ENCODE measurements around the gene WDR41. TPM values are rescaled to one million over a fixed set of nuclear protein-coding genes. Genes with fewer than 3 reads are reported as not detected.
"Not testable (repeated sequence)": the region's sequence is repeated elsewhere in the genome, so short reads cannot be mapped to it uniquely, and the experiment has no call there.

WDR41 gene
- total RNA-seq, 1 donor from 2014 or later: 59.6 TPM

DNA sequence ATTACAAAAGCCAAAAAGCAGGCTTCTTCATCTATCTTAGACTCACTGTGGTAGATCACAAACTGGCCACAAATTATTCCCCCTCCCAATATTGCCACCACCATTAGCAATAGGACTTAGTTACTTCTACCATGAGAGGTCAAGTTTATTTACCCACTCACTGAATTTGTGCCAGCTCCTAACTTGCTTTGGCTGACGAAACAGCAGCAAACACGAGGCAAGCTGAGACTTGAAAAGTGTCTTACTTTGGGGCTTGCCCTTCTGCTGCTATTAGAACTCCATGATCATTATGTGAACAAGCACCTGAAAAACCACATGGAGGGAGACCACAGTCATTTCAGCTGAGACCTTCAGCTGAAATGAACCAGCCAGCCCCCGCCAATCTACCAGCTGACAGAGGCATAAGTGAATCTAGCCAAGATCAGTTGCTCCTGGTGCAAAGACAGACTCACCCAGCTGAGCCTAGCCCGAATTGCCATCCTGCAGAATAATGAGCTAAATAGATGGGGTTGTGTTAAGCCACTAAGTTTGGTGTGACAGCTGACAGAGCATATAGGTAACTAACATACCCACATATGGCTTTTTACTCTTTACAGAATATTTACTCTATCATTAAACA is 5.7 kb downstream of the WDR41 start:
- peaks cover 46% of the 10 kb centered on the region for H3K36me3 Mint-ChIP-seq
- no peaks in the 10 kb centered on the region for H3K27me3 Mint-ChIP-seq
- no peaks in the 10 kb centered on the region for H3K9me3 Mint-ChIP-seq
- no peak overlapping the region for H3K4me3 Mint-ChIP-seq
- peaks cover 17% of the 10 kb centered on the region for H3K4me1 Mint-ChIP-seq (ENCODE audit: unreplicated experiment)
- H3K27ac Mint-ChIP-seq: no peak overlapping the region
- TF ChIP-seq, protein P1, sequence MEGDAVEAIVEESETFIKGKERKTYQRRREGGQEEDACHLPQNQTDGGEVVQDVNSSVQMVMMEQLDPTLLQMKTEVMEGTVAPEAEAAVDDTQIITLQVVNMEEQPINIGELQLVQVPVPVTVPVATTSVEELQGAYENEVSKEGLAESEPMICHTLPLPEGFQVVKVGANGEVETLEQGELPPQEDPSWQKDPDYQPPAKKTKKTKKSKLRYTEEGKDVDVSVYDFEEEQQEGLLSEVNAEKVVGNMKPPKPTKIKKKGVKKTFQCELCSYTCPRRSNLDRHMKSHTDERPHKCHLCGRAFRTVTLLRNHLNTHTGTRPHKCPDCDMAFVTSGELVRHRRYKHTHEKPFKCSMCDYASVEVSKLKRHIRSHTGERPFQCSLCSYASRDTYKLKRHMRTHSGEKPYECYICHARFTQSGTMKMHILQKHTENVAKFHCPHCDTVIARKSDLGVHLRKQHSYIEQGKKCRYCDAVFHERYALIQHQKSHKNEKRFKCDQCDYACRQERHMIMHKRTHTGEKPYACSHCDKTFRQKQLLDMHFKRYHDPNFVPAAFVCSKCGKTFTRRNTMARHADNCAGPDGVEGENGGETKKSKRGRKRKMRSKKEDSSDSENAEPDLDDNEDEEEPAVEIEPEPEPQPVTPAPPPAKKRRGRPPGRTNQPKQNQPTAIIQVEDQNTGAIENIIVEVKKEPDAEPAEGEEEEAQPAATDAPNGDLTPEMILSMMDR (conservative IDR thresholded peaks at IDR 0.05): no peak
- no peak for DNase-seq (ENCODE audit: extremely low spot score, unreplicated experiment)

DNA sequence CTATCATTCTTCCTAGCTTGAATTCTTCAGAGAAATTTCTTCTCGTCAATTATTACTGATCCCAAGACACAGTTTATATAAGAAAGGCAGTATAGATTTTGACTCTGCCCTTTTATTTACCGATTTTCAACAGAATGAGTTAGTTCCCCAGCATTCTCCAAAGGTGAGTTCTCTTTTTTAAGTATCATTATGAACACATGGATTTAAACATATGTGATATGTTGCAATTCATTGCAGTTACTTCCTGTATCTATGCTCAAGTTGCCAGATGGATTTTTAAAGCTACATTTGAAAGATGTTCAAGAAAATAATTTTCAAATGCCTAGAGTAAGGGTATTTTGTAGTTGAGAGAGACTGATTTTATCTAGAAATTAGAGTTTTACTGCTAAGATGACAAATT is 8.4 kb downstream of the WDR41 start:
- Mint-ChIP-seq H3K9me3 (no peaks in the 10 kb centered on the region), H3K4me3 (no peak overlapping the region), H3K4me1 (ENCODE audit: unreplicated experiment) (no peaks in the 10 kb centered on the region), H3K27ac (no peak overlapping the region), H3K36me3 (peaks cover 47% of the 10 kb centered on the region), H3K27me3 (no peaks in the 10 kb centered on the region)
- TF ChIP-seq, protein P1 (conservative IDR thresholded peaks at IDR 0.05): no peak
- DNase-seq (ENCODE audit: extremely low spot score, unreplicated experiment): no peak

DNA sequence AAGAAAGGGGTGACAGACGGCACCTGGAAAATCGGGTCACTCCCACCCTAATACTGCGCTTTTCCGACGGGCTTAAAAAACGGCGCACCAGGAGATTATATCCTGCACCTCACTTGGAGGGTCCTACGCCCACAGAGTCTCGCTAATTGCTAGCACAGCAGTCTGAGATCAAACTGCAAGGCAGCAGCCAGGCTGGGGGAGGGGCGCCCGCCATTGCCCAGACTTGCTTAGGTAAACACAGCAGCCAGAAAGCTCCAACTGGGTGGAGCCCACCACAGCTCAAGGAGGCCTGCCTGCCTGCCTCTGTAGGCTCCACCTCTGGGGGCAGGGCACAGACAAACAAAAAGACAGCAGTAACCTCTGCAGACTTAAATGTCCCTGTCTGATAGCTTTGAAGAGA is 17.1 kb downstream of the WDR41 start:
- not testable (repeated sequence) for DNase-seq (ENCODE audit: extremely low spot score, unreplicated experiment); H3K9me3 Mint-ChIP-seq; H3K27ac Mint-ChIP-seq; H3K4me1 Mint-ChIP-seq (ENCODE audit: unreplicated experiment); H3K27me3 Mint-ChIP-seq; H3K4me3 Mint-ChIP-seq
- H3K36me3 Mint-ChIP-seq: peaks cover 28% of the 10 kb centered on the region

DNA sequence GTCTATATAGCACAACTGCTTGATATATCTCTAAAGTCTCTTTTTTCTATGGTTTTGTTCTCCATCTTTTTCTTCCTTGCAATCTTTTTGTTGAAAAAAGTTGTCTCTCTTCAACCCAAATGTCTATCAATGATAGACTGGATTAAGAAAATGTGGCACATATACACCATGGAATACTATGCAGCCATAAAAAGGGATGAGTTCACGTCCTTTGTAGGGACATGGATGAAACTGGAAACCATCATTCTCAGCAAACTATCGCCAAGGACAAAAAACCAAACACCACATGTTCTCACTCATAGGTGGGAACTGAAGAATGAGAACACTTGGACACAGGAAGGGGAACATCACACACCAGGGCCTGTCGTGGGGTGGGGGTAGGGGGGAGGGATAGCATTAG is 23.2 kb downstream of the WDR41 start:
- H3K4me1 Mint-ChIP-seq (ENCODE audit: unreplicated experiment); H3K27ac Mint-ChIP-seq; H3K4me3 Mint-ChIP-seq; DNase-seq (ENCODE audit: extremely low spot score, unreplicated experiment); H3K9me3 Mint-ChIP-seq; H3K27me3 Mint-ChIP-seq: not testable (repeated sequence)
- peaks cover 30% of the 10 kb centered on the region for H3K36me3 Mint-ChIP-seq

DNA sequence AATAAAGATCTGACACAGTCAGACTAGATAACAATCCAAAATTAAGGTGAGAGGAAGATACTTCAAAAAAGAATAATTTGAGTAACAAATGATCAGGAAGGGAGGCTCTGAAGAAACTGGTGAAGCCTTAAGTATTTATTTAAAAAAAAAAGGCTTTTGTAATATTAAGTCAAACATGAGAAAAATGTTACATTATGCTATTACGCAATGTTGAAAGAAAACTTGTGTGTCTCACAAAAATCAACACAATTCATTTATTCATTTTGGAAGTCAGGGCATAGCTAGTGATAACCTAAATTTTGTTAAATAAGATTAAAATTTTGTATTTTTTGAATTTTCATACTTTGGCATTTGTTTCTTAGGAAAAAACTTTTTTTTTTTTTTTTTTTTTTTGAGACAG is 28.2 kb downstream of the WDR41 start:
- TF ChIP-seq, protein P1 (conservative IDR thresholded peaks at IDR 0.05): no peak
- H3K9me3 Mint-ChIP-seq: peaks cover 5% of the 10 kb centered on the region
- no peak overlapping the region for H3K27ac Mint-ChIP-seq

DNA sequence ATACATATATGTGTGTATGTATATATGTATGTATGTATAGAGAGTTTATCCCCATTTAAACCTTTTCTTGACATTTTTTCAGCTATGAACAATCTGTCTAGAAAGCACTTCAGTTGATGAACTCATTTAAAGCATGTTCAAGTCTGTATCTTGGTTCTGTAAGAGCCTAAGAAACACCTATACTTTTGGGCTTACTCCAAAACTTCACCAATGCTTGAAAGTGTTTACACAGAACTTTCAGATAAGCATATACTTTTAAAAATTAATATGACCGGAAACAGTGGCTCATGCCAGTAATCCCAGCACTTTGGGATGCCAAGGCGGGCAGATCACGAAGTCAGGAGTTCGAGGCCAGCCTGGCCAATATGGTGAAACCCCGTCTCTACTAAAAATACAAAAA is 30.8 kb downstream of the WDR41 start:
- Mint-ChIP-seq H3K4me1 (ENCODE audit: unreplicated experiment) (no peaks in the 10 kb centered on the region), H3K36me3 (peaks cover 14% of the 10 kb centered on the region), H3K9me3 (no peaks in the 10 kb centered on the region), H3K27me3 (no peaks in the 10 kb centered on the region), H3K4me3 (no peak overlapping the region), H3K27ac (no peak overlapping the region)
- DNase-seq (ENCODE audit: extremely low spot score, unreplicated experiment): no peak
- TF ChIP-seq, protein P1 (conservative IDR thresholded peaks at IDR 0.05): no peak

More for the DNA sequence above, 28.2 kb downstream of the WDR41 start:
- Mint-ChIP-seq H3K27me3 (no peaks in the 10 kb centered on the region), H3K4me1 (ENCODE audit: unreplicated experiment) (no peaks in the 10 kb centered on the region), H3K4me3 (no peak overlapping the region), H3K36me3 (peaks cover 15% of the 10 kb centered on the region)
- DNase-seq (ENCODE audit: extremely low spot score, unreplicated experiment): no peak

DNA sequence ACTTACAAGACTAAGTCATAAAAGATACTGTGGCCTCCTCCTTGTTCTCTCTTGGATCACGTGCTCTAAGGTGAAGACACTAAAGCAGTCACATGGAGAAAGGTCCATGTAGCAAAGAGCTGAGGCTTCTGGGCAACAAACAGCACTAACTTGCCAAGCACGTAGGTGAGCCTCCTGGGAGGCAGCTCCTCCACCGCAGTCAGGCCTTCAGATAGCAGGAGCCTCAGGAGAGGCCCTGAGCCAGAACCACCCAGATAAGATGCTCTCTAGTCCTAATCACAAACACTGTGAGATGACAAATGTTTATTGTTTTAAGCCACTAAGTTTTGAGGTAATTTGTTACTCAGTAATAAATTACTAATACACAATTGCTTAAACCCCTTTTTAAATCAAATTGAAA is 38.0 kb downstream of the WDR41 start:
- no peak for DNase-seq (ENCODE audit: extremely low spot score, unreplicated experiment)
- Mint-ChIP-seq H3K4me3 (no peak overlapping the region), H3K36me3 (peaks cover 36% of the 10 kb centered on the region), H3K9me3 (no peaks in the 10 kb centered on the region), H3K4me1 (ENCODE audit: unreplicated experiment) (no peaks in the 10 kb centered on the region), H3K27ac (no peak overlapping the region), H3K27me3 (no peaks in the 10 kb centered on the region)
- TF ChIP-seq, protein P1 (conservative IDR thresholded peaks at IDR 0.05): no peak

Data from type B pancreatic cell (in vitro differentiated cells).